Cardiac fibroblast (primary cell): ENCODE measurements around the gene TNPO3.

Source experiments
- DNase-seq, 2 donors: peaks; one replicate each; pipeline versions ENCODE4 v3.0.0 to v3.0.0-alpha.2; 2010; ENCODE audit warnings: low read depth in 2 of 2
- H3K4me3 ChIP-seq, 2 donors: replicated peaks in 1 of 2; 1 replicate in 1 of 2; 2 replicates in 1 of 2; pipeline ENCODE4 v1.5.1; 2011; ENCODE audit warnings: low read depth in 2 of 2, low read length in 2 of 2, mild to moderate bottlenecking in 2 of 2, moderate library complexity in 1 of 2
- TF ChIP-seq, protein P1 (sequence below): IDR thresholded peaks from one replicate; pipeline ENCODE4 v1.5.1; 2011; ENCODE audit warnings: low read depth, mild to moderate bottlenecking, low read length, inconsistent platforms

TNPO3 gene

DNA sequence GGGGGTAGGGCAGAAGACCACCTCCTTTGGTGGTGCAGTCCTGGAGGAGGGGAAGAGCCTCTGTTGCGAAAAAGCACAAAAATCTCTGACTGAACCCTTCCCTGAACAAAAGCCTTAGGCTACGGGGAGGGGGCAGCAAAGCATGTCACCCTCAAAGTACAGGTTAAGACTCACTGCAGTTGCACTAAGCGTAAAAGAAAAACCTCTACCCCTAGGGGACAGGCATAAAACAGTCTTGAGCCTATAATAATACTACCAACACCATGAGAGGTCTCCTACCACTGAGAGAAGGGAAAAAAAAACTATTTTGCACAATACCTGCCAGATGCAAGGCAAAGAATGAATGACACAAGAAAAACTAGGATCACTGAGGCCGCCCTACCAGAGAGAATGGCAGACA, 17.3 kb downstream of the TNPO3 start:
- TF ChIP-seq, protein P1, sequence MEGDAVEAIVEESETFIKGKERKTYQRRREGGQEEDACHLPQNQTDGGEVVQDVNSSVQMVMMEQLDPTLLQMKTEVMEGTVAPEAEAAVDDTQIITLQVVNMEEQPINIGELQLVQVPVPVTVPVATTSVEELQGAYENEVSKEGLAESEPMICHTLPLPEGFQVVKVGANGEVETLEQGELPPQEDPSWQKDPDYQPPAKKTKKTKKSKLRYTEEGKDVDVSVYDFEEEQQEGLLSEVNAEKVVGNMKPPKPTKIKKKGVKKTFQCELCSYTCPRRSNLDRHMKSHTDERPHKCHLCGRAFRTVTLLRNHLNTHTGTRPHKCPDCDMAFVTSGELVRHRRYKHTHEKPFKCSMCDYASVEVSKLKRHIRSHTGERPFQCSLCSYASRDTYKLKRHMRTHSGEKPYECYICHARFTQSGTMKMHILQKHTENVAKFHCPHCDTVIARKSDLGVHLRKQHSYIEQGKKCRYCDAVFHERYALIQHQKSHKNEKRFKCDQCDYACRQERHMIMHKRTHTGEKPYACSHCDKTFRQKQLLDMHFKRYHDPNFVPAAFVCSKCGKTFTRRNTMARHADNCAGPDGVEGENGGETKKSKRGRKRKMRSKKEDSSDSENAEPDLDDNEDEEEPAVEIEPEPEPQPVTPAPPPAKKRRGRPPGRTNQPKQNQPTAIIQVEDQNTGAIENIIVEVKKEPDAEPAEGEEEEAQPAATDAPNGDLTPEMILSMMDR, result no peak
- no peak overlapping the region for H3K4me3 ChIP-seq

DNA sequence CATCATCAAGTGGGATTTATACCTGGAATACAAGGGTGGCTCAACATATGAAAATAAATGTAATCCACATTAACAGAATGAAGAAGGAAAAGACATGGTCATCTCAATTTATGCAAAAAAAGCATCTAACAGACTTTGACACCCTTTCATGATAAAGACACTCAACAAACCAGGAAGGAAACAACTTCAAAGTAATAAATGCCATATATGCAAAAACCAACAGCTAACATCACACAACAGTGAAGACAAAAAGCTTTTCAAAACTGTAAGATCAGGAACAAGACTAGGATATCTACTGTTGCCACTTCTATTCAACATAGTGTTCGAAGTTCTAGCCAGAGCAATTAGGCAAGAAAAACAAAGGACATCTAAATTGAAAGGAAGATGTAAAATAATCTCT, 22.9 kb downstream of the TNPO3 start:
- TF ChIP-seq, protein P1, result no peak
- DNase-seq, result no peak
- H3K4me3 ChIP-seq, result no peak overlapping the region

More for the DNA sequence above, 17.3 kb downstream of the TNPO3 start:
- DNase-seq, result no peak

DNA sequence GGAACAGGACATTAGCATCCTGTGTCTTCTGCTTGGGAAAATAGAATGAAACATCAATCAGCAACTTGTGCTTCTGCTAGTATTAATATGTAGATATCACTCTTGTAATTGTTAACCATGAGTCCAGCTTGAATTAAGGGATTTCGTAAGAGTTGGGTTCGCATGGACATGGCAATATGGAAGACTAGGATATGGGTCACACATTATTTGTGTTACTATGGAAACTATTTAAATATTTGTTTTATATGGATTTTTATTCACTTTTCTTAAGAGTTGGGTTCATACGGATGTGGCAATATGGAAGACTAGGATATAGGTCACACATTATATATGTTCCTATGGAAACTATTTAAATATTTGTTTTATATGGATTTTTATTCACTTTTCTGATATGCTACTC, 24.5 kb downstream of the TNPO3 start:
- DNase-seq, result peak in 1 of 2 donors; percentile 6
- TF ChIP-seq, protein P1, result no peak
- no peak overlapping the region for H3K4me3 ChIP-seq

DNA sequence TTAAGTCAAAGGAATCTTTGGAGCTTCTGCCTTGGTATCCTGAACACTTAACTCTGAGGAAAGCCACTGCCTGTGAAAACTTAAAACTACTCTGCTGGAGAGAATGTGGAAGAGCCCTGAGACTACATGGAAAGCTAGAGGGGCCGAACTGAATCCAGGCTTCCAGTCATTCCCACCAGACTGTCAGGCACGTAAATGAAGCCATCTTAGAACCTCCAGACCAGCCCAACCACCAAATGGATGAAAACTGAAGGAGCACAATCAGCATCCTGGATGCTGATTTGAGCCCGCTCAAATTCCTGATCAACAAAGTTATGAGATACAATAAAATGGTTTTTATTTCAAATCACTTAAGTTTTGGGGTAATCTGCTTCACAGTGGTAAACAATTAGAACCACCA, 30.8 kb downstream of the TNPO3 start:
- TF ChIP-seq, protein P1, result no peak
- DNase-seq, result no peak
- no peak overlapping the region for H3K4me3 ChIP-seq

DNA sequence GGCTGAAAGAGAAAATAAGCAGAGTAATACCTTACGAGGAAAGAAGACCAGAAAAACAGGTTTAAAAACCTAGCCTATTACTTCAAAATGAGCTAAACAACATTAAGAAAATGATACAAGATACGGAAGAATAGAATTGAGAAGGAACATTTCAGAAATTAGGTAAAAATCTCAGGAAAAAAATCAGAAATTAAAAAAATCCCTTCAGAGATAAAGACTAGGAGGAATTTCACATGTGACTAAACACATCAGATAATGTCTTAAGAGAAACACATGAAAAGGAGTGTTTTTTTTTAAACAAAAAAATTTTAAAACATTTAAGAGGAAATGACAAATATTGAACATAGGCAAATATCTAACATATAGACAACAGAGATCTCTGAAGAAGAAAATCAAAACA, 33.3 kb downstream of the TNPO3 start:
- DNase-seq, result no peak
- no peak overlapping the region for H3K4me3 ChIP-seq
- TF ChIP-seq, protein P1, result no peak

DNA sequence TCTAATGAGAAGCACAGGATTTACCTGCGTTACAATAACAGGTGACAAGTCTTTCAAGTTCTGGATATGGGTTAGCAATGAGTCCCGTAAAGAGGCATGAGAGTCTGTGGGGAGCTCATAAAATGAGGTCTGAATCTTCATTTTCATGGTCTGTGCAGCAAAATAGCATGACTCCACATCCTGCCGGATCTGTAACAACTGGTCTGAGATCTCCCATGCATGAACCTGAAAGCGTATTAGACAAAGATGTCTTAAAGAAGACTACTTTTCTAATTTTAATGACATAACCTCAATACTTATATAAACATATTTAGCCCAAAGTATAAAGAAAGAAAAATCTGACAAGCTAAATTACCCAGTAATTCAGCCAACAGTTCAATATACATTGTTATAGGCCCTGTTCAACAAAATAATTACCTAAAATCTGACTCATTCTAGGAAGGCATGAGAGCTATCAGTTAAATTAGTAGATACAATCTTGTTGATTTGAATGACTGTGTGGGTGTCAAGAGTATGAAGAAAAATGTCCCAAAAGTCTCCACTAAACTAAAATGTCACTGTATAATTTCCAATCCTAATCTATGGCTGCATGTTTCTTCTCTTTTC, 36.9 kb downstream of the TNPO3 start:
- TF ChIP-seq, protein P1, result no peak
- DNase-seq, result no peak
- no peak overlapping the region for H3K4me3 ChIP-seq

DNA sequence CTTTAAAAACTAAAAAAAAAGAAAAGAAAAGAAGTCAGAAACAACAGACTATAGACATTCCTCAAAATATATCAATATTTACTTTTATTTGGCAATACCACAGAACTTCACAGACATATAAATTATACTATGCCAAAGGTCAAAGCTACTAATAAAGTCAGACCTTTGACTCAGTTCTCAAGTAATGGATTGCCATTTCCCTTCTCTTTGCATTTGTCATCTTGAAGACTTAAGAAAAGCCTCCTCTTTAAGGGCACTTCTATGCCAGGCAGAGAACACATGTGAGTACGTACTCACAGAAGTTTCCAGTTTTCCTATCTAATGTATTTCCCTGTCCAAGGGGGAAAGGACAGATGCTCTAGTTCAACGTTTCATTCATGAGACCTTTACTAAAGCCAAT, 37.6 kb downstream of the TNPO3 start:
- no peak overlapping the region for H3K4me3 ChIP-seq
- TF ChIP-seq, protein P1, result no peak
- DNase-seq, result peak in 1 of 2 donors; percentile 17
